ENCODE measurements around the gene RBPJ. TPM values are rescaled to one million over a fixed set of nuclear protein-coding genes. Genes with fewer than 3 reads are reported as not detected.

The RBPJ gene
- total and polyA plus RNA-seq, 2 of the 8 experiments (the other 6 are each of a cell fraction or from before 2014, with no cell fraction given), result 65.5 to 217 TPM

- no peaks in the 10 kb centered on the region for H4K20me1 ChIP-seq (replicated peaks in 1 of 2; ENCODE audit: control insufficient read depth in 1 of 2, insufficient read depth in 2 of 2, low read length in 2 of 2)
- H3K9ac ChIP-seq (replicated peaks in 1 of 4; ENCODE audit: extremely low read depth in 1 of 4, low read depth in 3 of 4, low read length in 3 of 4), result no peak overlapping the region
- H3K4me1 ChIP-seq (replicated peaks in 1 of 4; ENCODE audit: control insufficient read depth in 3 of 4, insufficient read depth in 4 of 4, low read length in 3 of 4), result no peaks in the 10 kb centered on the region
- no peak overlapping the region for H4K91ac ChIP-seq (replicated peaks; ENCODE audit: insufficient read length, low read length)
- H2BK20ac ChIP-seq (ENCODE audit: low read length), result no peak overlapping the region
- no peaks in the 10 kb centered on the region for H3K9me3 ChIP-seq (ENCODE audit: insufficient read depth in 2 of 2, low read depth in 1 of 2, low read length in 1 of 2)
- peaks cover 2 to 60% (median 28%) of the 10 kb centered on the region in 4 experiments for H3K36me3 ChIP-seq (ENCODE audit: control insufficient read depth in 2 of 4, insufficient read depth in 4 of 4, low read length in 3 of 4)
- no peak overlapping the region for H2BK12ac ChIP-seq (ENCODE audit: low read depth, low read length)
- no peak overlapping the region for H3K4me3 ChIP-seq (ENCODE audit: extremely low read depth in 1 of 4, insufficient read depth in 2 of 4, low read depth in 3 of 4, low read length in 4 of 4)
- ChIA-PET POLR2A (ENCODE audit: partially characterized antibody) (interaction anchor here (1.5 kb wide), 1 partner anchor 9 kb away, joined by 4 read pairs; no protein-coding TSS in a partner anchor), CTCF (ENCODE audit: partially characterized antibody) (interaction anchor here (1.3 to 1.4 kb wide), 3 partner anchors 18 to 288 kb away, joined by 4 to 5 read pairs (median 4); no protein-coding TSS in a partner anchor)
- TF ChIP-seq RXRA (IDR thresholded peaks at IDR 0.05; ENCODE audit: insufficient read depth, low read depth, low read length), result no peak
- TF ChIP-seq ASH2L (IDR thresholded peaks at IDR 0.05; ENCODE audit: low read length), result no peak
- no peak for TF ChIP-seq SUZ12 (IDR thresholded peaks at IDR 0.05; ENCODE audit: low read length)
- no peak for TF ChIP-seq TEAD4 (IDR thresholded peaks at IDR 0.05; ENCODE audit: low read depth, low read length)
- TF ChIP-seq YY1 (IDR thresholded peaks at IDR 0.05; ENCODE audit: low read depth, low read length), result no peak
- TF ChIP-seq CEBPB (IDR thresholded peaks at IDR 0.05; ENCODE audit: low read depth, low read length), result no peak
- TF ChIP-seq CREB1 (IDR thresholded peaks at IDR 0.05), result no peak
- no peak for TF ChIP-seq CHD1 (IDR thresholded peaks at IDR 0.05; ENCODE audit: low read depth, low read length)
- TF ChIP-seq GTF2F1 (IDR thresholded peaks at IDR 0.05; ENCODE audit: borderline replicate concordance, low read depth, low read length), result no peak
- no peak for TF ChIP-seq SIN3A (conservative IDR thresholded peaks at IDR 0.05 in 1 of 2, IDR thresholded peaks at IDR 0.05 in 1 of 2; ENCODE audit: low read depth in 1 of 2, low read length in 2 of 2)
- no peak for TF ChIP-seq PHF8 (conservative IDR thresholded peaks at IDR 0.05; ENCODE audit: low read depth, low read length)
- no peak for TF ChIP-seq SP4 (IDR thresholded peaks at IDR 0.05; ENCODE audit: low read length)
- TF ChIP-seq, protein P1, sequence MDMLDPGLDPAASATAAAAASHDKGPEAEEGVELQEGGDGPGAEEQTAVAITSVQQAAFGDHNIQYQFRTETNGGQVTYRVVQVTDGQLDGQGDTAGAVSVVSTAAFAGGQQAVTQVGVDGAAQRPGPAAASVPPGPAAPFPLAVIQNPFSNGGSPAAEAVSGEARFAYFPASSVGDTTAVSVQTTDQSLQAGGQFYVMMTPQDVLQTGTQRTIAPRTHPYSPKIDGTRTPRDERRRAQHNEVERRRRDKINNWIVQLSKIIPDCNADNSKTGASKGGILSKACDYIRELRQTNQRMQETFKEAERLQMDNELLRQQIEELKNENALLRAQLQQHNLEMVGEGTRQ (IDR thresholded peaks at IDR 0.05; ENCODE audit: low read length), result no peak
- no peak for TF ChIP-seq CHD2 (IDR thresholded peaks at IDR 0.05; ENCODE audit: low read length)
- FAIRE-seq, result no peak
- no peak overlapping the region for H3K4ac ChIP-seq (replicated peaks; ENCODE audit: insufficient read length, low read depth, low read length)
- H3K56ac ChIP-seq (replicated peaks; ENCODE audit: insufficient read length, low read depth, low read length), result no peak overlapping the region
- no peak overlapping the region for H4K5ac ChIP-seq (ENCODE audit: insufficient read length, low read depth, low read length)
- H3K27me3 ChIP-seq (replicated peaks in 1 of 4; ENCODE audit: control insufficient read depth in 3 of 4, extremely low read depth in 1 of 4, insufficient read depth in 3 of 4, low read length in 3 of 4), result no peaks in the 10 kb centered on the region
- no peak overlapping the region for H3K27ac ChIP-seq (ENCODE audit: low read depth, low read length)
- H2BK120ac ChIP-seq (replicated peaks; ENCODE audit: low read depth, low read length), result no peak overlapping the region
- 96% methylated on average over 1 of the region's 1 CpG; no CpG with 5 or more reads in 1 of the 2 experiments for WGBS, 2 experiments (ENCODE audit: extremely low coverage in 1 of 2, insufficient coverage in 1 of 2, insufficient read length in 1 of 2, insufficient replicate concordance in 2 of 2, low coverage in 1 of 2, low lambda C conversion rate in 2 of 2, missing lambda C conversion rate in 1 of 2)
- H2AK5ac ChIP-seq (ENCODE audit: low read depth, low read length), result no peak overlapping the region
- no peak overlapping the region for H2BK5ac ChIP-seq (ENCODE audit: low read depth, low read length)
- H2BK15ac ChIP-seq (ENCODE audit: low read length), result no peak overlapping the region
- no peak overlapping the region for H3K14ac ChIP-seq (ENCODE audit: insufficient read length)
- no peak overlapping the region for H4K8ac ChIP-seq (ENCODE audit: extremely low read depth, insufficient read depth, low read length)
- DNase-seq (ENCODE audit: low read depth in 1 of 2, low spot score in 2 of 2), result no peak
- no peak overlapping the region for H3K18ac ChIP-seq (ENCODE audit: extremely low read depth, low read length)
- H3K23me2 ChIP-seq (ENCODE audit: low read depth, low read length), result no peaks in the 10 kb centered on the region
- no peak overlapping the region for H2AFZ ChIP-seq (ENCODE audit: low read length)
- H3K79me2 ChIP-seq (ENCODE audit: control insufficient read depth in 1 of 2, insufficient read depth in 2 of 2, low read length in 2 of 2), result no peaks in the 10 kb centered on the region
- H3K23ac ChIP-seq (ENCODE audit: insufficient read length), result no peak overlapping the region
- no peaks in the 10 kb centered on the region for H3K79me1 ChIP-seq (ENCODE audit: low read depth, low read length)
- no peak overlapping the region for H3K4me2 ChIP-seq (ENCODE audit: insufficient read depth in 1 of 2, low read depth in 2 of 2, low read length in 2 of 2)
Measured at GRCh38 chr4:26433556-26433955, 112.7 kb downstream of the RBPJ start.

Measured in H1 (cell line).